GM12874 (cell line): Measurements from ENCODE around the gene RNF123.

Experiments
- CTCF ChIP-seq: IDR thresholded peaks from 2 replicates; pipeline ENCODE4 v1.5.1; 2011; ENCODE audit warnings: low read depth, mild to moderate bottlenecking, control low read depth, low read length, moderate library complexity; ENCODE audit not compliant: insufficient read depth

Gene RNF123

DNA sequence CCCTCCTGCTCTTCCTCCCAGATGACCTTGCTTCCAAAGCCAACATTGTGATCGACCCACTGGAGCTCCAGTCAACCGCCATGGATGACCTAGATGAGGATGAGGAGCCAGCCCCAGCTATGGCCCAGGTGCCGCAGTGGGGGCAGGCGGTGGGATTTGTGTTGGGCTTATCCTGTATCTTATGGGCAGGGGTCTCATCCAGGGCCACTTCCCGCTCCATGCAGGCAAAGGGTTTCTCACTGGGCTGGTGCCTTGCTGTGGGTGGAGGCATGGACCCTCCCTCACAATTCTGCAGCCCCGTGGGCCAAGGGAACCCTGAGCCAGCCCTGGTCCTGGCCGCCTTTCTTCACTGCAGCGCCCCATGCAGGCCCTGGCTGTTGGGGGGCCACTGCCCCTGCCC is 15.3 kb downstream of the RNF123 start:
- no peak for TF ChIP-seq CTCF

- TF ChIP-seq CTCF = no peak
Observed at GRCh38 chr3:49705390-49705960, 16.1 kb downstream of the RNF123 start.

- TF ChIP-seq CTCF = no peak
Observed at GRCh38 chr3:49706456-49707112, 17.2 kb downstream of the RNF123 start.

- no peak for TF ChIP-seq CTCF
Observed at GRCh38 chr3:49707113-49707480, 17.7 kb downstream of the RNF123 start.

GRCh38 chr3:49709852-49710251 is 20.5 kb downstream of the RNF123 start:
- no peak for TF ChIP-seq CTCF

DNA sequence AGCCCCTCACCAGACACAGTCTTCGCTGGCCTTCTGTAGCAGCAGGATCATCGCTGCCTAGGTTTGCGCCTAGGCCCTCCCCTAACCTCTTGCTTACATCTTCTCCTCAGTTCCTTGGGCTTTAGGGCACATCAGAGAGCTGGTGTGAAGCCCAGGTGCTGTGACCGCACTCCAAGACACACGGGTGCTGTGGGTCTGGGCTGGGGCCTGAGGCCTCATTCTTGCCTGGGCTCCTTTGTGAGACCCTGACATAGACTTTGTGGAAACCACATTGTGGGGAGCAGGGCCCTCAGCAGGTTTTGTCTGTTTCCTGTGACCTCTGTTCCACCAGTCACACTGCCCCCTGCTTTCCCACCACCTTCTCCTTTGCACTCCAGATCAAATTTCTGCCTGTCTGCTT is 22.1 kb downstream of the RNF123 start:
- no peak for TF ChIP-seq CTCF

- no peak for TF ChIP-seq CTCF
Observed at GRCh38 chr3:49712166-49712565, 22.8 kb downstream of the RNF123 start.
